HG03060 (cell line): Measurements from ENCODE around the gene GSN.

Experiments used
- ATAC-seq: cut with Tn5 transposase; IDR thresholded peaks from one replicate; pipeline ENCODE4 v1.9.1; 2021; ENCODE audit warnings: low read depth, moderate number of reproducible peaks; ENCODE audit not compliant: unreplicated experiment

Gene GSN

GRCh38 chr9:121271368-121272341, 3.7 kb downstream of the GSN start:
- no peak for ATAC-seq

- no peak for ATAC-seq
These were observed 4.5 kb downstream of the GSN start for GRCh38 chr9:121272401-121272948.

GRCh38 chr9:121273064-121273775, 5.3 kb downstream of the GSN start:
- ATAC-seq, result no peak

- no peak for ATAC-seq
These were observed 6.9 kb downstream of the GSN start for GRCh38 chr9:121274851-121275250.

GRCh38 chr9:121275781-121276658, 8.1 kb downstream of the GSN start:
- ATAC-seq, result no peak

- ATAC-seq, result no peak
These were observed 9.1 kb downstream of the GSN start for GRCh38 chr9:121277026-121277425.

- no peak for ATAC-seq
These were observed 9.7 kb downstream of the GSN start for GRCh38 chr9:121277518-121278295.

GRCh38 chr9:121278477-121279261, 10.7 kb downstream of the GSN start:
- no peak for ATAC-seq

GRCh38 chr9:121279776-121280388, 11.9 kb downstream of the GSN start:
- ATAC-seq, result no peak

GRCh38 chr9:121280715-121281613, 13.0 kb downstream of the GSN start:
- no peak for ATAC-seq

GRCh38 chr9:121281614-121282276, 13.8 kb downstream of the GSN start:
- no peak for ATAC-seq

GRCh38 chr9:121282277-121283079, 14.5 kb downstream of the GSN start:
- no peak for ATAC-seq

GRCh38 chr9:121283080-121283398, 15.1 kb downstream of the GSN start:
- ATAC-seq, result no peak

- no peak for ATAC-seq
These were observed 16.1 kb downstream of the GSN start for GRCh38 chr9:121283856-121284732.

- ATAC-seq, result no peak
These were observed 16.9 kb downstream of the GSN start for GRCh38 chr9:121284733-121285451.
